ENCODE measurements around the gene HSD17B10. TPM values are rescaled to one million over a fixed set of nuclear protein-coding genes. Genes with fewer than 3 reads are reported as not detected.

Gene HSD17B10
- total RNA-seq, 1 experiment from 2014 or later, result 127 TPM

GRCh38 chrX:53438174-53438831 is 4.1 kb upstream of the HSD17B10 start:
- no peak for DNase-seq
- no peak overlapping the region for H3K4me3 Mint-ChIP-seq (ENCODE audit: low read depth, unreplicated experiment)
- no TSS peak for BruUV-seq (replicated peaks)
- H3K27me3 Mint-ChIP-seq (ENCODE audit: unreplicated experiment), result peaks cover 18% of the 10 kb centered on the region
- no peaks in the 10 kb centered on the region for H3K9me3 Mint-ChIP-seq (ENCODE audit: low read depth, unreplicated experiment)
- TF ChIP-seq CTCF (IDR thresholded peaks at IDR 0.05; ENCODE audit: unreplicated experiment), result no peak
- peaks cover 18% of the 10 kb centered on the region for H3K4me1 Mint-ChIP-seq (ENCODE audit: low read depth, unreplicated experiment)
- intact Hi-C loops (cut with micrococcal nuclease; ENCODE audit: unreplicated experiment), result no loop called here
- CTCF ChIA-PET, result no interaction called here
- peaks cover 42% of the 10 kb centered on the region for H3K36me3 Mint-ChIP-seq (ENCODE audit: insufficient read depth, unreplicated experiment)
- no peak overlapping the region for H3K27ac Mint-ChIP-seq (ENCODE audit: unreplicated experiment)

GRCh38 chrX:53437206-53437605 is 3.0 kb upstream of the HSD17B10 start:
- Mint-ChIP-seq H3K4me3 (ENCODE audit: low read depth, unreplicated experiment) (no peak overlapping the region), H3K27ac (ENCODE audit: unreplicated experiment) (no peak overlapping the region), H3K36me3 (ENCODE audit: insufficient read depth, unreplicated experiment) (peaks cover 43% of the 10 kb centered on the region), H3K27me3 (ENCODE audit: unreplicated experiment) (peaks cover 18% of the 10 kb centered on the region), H3K4me1 (ENCODE audit: low read depth, unreplicated experiment) (peaks cover 18% of the 10 kb centered on the region), H3K9me3 (ENCODE audit: low read depth, unreplicated experiment) (no peaks in the 10 kb centered on the region)
- BruUV-seq (replicated peaks), result no TSS peak
- no peak for TF ChIP-seq CTCF (IDR thresholded peaks at IDR 0.05; ENCODE audit: unreplicated experiment)
- intact Hi-C loops (cut with micrococcal nuclease; ENCODE audit: unreplicated experiment), result no loop called here
- CTCF ChIA-PET, result no interaction called here
- no peak for DNase-seq

GRCh38 chrX:53435997-53436396 is 1.8 kb upstream of the HSD17B10 start:
- no peak overlapping the region for H3K4me3 Mint-ChIP-seq (ENCODE audit: low read depth, unreplicated experiment)
- peaks cover 18% of the 10 kb centered on the region for H3K27me3 Mint-ChIP-seq (ENCODE audit: unreplicated experiment)
- H3K4me1 Mint-ChIP-seq (ENCODE audit: low read depth, unreplicated experiment), result peaks cover 18% of the 10 kb centered on the region
- BruUV-seq (replicated peaks), result no TSS peak
- peak; percentile 70 for DNase-seq
- intact Hi-C loops (cut with micrococcal nuclease; ENCODE audit: unreplicated experiment), result no loop called here
- peak; percentile 53 for TF ChIP-seq CTCF (IDR thresholded peaks at IDR 0.05; ENCODE audit: unreplicated experiment)
- no peak overlapping the region for H3K27ac Mint-ChIP-seq (ENCODE audit: unreplicated experiment)
- H3K36me3 Mint-ChIP-seq (ENCODE audit: insufficient read depth, unreplicated experiment), result peaks cover 32% of the 10 kb centered on the region
- H3K9me3 Mint-ChIP-seq (ENCODE audit: low read depth, unreplicated experiment), result no peaks in the 10 kb centered on the region
- CTCF ChIA-PET, result interaction anchor here (0.7 to 1.2 kb wide), 4 partner anchors 10 to 123 kb away, joined by 4 to 9 read pairs (median 5); partner anchors contain the start of genes RIBC1 and SMC1A

GRCh38 chrX:53430231-53430630 is 3.9 kb downstream of the HSD17B10 start:
- Mint-ChIP-seq H3K36me3 (ENCODE audit: insufficient read depth, unreplicated experiment) (peaks cover 21% of the 10 kb centered on the region), H3K4me3 (ENCODE audit: low read depth, unreplicated experiment) (no peak overlapping the region), H3K27me3 (ENCODE audit: unreplicated experiment) (no peaks in the 10 kb centered on the region), H3K9me3 (ENCODE audit: low read depth, unreplicated experiment) (no peaks in the 10 kb centered on the region), H3K4me1 (ENCODE audit: low read depth, unreplicated experiment) (peaks cover 9% of the 10 kb centered on the region), H3K27ac (ENCODE audit: unreplicated experiment) (no peak overlapping the region)
- CTCF ChIA-PET, result no interaction called here
- no peak for TF ChIP-seq CTCF (IDR thresholded peaks at IDR 0.05; ENCODE audit: unreplicated experiment)
- BruUV-seq (replicated peaks), result no TSS peak
- DNase-seq, result no peak
- intact Hi-C loops (cut with micrococcal nuclease; ENCODE audit: unreplicated experiment), result no loop called here
